Subcutaneous adipose tissue (tissue), 4 donors: Measurements from ENCODE around the gene SLC3A2. TPM values are rescaled to one million over a fixed set of nuclear protein-coding genes. Genes with fewer than 3 reads are reported as not detected.

ENCODE experiments used
- CTCF ChIP-seq: fragments of 450-650 bp; IDR thresholded peaks from one replicate; pipeline ENCODE4 v1.5.1; 2016; ENCODE audit warnings: low read depth, mild to moderate bottlenecking, control low read depth, antibody characterized with exemption, moderate library complexity
- total RNA-seq, 4 donors: library from RNA; depleted of rRNA; stranded (reverse); fragments of >200 nt; gene quantifications; one replicate each; pipeline ENCODE4 v1.1.0, GENCODE V29; 2016

SLC3A2 gene
- total RNA-seq, 4 donors from 2014 or later, result 104 to 163 (median 125) TPM

- no peak for TF ChIP-seq CTCF
These were observed 41.5 kb downstream of the SLC3A2 start for GRCh38 chr11:62922189-62922589.

- no peak for TF ChIP-seq CTCF
These were observed 42.1 kb downstream of the SLC3A2 start for GRCh38 chr11:62922653-62923431.

- TF ChIP-seq CTCF, result no peak
These were observed 43.1 kb downstream of the SLC3A2 start for GRCh38 chr11:62923601-62924411.

GRCh38 chr11:62925308-62925707 lies 44.6 kb downstream of the SLC3A2 start:
- no peak for TF ChIP-seq CTCF

GRCh38 chr11:62925745-62926679 lies 45.3 kb downstream of the SLC3A2 start:
- no peak for TF ChIP-seq CTCF

- no peak for TF ChIP-seq CTCF
These were observed 46.2 kb downstream of the SLC3A2 start for GRCh38 chr11:62926680-62927455.
